RCC 7860 (cell line): ENCODE measurements around the gene SNRPD3.
A peak's percentile ranks its signal among the peaks of the same experiment; 100 is the strongest.
"Not testable (repeated sequence)": the region's sequence is repeated elsewhere in the genome, so short reads cannot be mapped to it uniquely, and the experiment has no call there.

Source experiments
- DNase-seq: peaks from one replicate; pipeline ENCODE4 v3.0.0-alpha.2; 2015; ENCODE audit warnings: low spot score
- FAIRE-seq: peaks from 2 replicates; lab custom pipeline; 2012; peaks lifted over from hg19 to GRCh38; lab: Jason Lieb, UNC

The SNRPD3 gene

DNA sequence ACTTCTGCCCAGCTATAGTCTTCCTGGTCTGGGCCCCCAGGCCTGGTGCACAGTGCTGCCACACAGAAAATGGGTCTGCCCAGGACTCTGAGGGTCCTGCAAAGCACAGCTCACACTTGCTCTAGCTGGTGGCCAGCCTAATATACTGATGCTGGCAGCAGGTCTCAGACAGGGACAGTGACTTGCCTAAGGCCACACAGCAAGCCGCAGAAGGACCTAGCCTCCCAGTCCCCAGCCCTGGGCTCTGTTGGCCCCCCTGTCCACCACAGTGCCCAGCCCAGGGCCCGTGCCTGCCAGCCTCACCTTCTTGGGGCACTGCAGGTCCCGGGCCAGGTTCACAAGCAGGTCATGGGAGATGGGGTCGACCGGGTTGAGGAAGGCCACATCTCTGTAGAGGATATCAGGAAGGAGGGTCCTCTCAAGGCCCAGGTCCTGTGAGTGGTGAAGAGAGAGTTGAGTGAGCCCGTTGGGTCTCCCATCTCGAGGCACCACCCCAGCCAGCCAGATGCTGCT, 33.8 kb downstream of the SNRPD3 start:
- FAIRE-seq (no peak), DNase-seq (no peak)

DNA sequence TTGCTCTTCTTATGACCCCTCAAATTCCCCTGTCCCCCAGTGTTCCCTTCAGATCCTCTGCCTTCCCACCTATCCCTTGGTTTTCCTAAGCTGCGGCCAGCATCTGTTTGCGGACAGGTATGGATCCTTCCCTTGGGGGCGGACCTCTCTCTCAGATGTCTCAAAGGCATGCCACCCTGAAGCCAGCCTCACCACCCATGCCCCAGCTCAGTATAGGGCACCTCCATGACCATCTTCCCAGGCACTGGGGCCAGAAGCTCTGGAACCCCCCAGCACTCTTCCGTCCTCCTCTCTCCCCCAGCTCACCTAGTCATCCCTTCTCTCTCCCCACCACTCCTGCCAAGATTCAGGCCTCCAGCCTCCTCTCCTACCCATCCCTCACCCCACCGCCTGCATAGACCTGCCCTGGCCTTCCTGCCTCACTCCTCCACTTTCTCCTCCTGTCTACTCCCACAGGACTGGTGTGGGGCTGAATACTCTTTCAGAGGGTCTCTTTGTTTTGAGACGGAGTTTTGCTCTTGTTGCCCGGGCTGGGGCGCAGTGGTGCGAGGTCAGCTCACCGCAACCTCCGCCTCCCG, 34.9 kb downstream of the SNRPD3 start:
- DNase-seq (no peak), FAIRE-seq (no peak)

DNA sequence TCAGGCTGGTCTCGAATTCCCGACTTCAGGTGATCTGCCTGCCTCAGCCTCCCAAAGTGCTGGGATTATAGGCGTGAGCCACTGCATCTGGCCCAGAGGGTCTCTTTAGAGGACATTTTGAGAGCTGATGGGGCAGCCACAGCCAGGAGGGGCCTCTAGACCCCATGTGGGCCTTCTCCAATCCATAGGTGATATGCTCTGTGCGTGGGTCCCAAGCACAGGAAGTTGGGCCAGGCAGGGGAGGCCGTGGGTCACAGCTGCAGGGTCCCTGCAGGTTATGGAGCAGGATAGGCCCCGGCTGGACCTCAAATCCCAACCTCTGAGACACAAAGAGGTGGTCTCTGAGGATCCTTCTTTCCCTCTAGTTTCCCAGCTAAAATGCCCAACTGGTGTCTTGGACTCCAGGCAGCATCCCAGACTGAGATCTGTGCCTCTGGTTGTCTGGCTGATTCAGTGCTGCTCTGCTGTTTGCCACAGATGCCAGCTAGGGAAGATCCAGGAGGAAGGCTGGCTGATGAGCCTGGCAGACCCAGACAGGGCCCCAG, 35.6 kb downstream of the SNRPD3 start:
- DNase-seq, result no peak
- no peak for FAIRE-seq

DNA sequence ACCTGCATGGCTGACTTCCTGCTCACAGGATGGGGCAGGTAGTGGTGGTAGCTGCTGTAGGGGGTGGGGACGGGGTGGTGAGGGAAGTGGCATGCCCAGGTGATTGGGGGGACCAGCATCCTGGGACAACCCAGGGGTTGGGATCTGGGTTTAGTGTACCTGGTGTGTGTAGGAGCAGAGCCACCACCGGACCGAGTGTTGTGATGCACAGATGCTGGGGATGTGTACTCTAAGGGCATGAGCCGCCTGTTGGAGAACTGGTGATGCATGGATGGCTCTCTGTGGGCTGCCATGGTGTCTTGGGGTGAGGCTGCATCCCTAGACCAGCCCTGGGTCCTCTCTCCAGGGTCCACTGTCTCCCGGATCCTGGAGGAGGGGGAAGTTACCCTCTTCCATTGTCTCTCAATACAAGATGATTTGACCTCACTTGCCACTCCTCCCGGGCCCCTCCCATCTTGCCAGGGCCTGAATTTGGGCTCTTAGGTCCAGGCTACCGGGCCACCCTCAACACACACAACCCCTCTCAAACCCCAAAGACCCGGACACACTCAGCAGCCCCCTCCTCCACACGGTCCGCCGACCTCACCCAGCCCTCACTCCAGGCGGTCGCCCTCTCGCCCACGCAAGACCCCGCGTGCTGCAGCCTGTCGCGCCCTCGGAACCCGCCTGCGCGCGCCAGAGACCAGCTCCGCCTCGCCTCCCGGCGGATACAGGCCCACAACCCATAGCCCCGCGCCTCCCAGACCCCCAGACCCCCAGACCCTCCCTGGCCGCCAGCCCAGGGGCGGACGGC, 36.5 kb downstream of the SNRPD3 start:
- FAIRE-seq (no peak), DNase-seq (no peak)

DNA sequence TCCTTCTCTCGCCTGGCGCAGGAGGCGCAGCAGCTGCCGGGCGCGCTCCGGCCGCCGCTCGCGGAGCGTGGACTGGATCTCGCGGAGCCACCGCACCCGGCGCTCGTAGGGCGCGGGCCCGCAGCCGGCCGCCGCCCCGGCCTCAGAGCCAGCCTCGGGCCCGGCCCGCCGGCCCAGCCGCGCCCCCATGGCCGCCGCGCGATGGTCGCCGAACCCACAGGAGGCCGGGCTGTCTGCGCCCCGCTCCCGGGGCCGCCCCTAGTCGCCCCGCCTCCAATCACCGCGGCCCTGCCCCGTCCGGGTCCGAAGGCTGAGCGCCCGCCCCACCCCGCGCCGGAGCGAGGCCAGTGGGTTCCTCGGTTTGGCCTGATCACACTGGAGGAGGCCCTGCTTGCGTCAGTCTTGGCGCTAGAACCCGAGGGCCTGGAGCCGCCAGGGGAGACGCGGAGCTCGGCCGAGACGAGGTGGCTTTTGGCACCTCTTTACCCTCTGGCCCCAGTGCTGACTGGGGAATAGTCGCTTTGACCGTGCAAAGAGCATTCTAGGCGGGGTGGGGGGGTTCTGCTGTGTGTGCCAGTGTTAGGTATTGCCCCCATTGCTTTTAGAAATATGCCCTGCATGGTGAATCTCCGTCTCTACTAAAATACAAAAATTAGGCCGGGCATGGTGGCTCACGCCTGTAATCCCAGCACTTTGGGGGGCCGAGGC, 37.2 kb downstream of the SNRPD3 start, which contains the start of gene LRRC75B:
Gene LRRC75B (minus strand): TSS at position 223 of the 708 bp plus-strand sequence. CDS start 34 bp downstream, at position 189.
- FAIRE-seq, result no peak

DNA sequence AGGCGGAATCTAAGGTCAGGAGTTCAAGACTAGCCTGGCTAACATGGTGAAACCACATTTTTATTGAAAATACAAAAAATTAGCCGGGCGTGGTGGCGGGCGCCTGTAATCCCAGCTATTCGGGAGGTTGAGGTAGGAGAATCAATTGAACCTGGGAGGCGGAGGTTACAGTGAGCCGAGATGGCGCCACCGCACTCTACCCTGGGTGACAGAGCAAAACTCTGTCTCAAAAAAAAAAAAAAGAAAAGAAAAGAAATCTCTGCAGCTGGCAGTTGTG, 37.7 kb downstream of the SNRPD3 start:
- not testable (repeated sequence) for FAIRE-seq, DNase-seq

More for the DNA sequence above, 37.2 kb downstream of the SNRPD3 start, which contains the start of gene LRRC75B:
- DNase-seq, result peak; percentile 59

DNA sequence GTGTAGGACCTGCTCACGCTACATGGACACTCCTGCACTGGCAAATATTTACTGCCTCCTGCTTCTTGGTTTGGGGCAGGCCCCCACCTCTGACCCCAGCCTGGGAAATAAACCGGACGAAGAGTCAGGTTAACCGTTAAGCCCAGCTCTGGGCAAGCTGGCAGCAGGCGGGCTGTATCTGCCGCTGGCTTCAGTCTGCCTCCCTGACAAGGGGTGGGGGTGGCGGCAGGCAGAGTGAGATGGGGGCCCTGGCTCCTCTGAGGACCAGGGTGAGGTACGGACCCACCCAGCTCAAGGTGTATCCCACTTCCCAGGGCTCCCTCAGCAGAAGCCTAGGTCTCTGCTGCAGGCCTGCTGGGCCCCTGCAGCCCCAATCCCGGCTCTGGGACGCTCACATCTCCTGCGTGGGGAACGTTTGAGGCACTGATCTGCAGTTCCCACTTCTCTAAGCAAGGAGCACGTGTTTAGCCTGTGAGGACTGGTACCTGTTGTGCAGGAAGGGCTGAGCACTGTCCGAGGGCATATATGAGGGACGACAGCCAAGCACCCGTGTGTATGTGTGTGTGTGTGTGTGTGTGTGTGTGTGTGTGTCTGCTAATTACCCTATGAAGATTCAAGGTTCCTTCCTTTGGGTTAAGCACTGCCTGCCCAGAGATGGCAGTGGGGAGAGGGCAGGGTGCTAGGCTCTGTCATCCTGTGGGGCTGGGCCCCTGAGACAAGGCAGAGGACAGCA, 38.2 kb downstream of the SNRPD3 start:
- DNase-seq (peak; percentile 37), FAIRE-seq (peak; percentile 51)

DNA sequence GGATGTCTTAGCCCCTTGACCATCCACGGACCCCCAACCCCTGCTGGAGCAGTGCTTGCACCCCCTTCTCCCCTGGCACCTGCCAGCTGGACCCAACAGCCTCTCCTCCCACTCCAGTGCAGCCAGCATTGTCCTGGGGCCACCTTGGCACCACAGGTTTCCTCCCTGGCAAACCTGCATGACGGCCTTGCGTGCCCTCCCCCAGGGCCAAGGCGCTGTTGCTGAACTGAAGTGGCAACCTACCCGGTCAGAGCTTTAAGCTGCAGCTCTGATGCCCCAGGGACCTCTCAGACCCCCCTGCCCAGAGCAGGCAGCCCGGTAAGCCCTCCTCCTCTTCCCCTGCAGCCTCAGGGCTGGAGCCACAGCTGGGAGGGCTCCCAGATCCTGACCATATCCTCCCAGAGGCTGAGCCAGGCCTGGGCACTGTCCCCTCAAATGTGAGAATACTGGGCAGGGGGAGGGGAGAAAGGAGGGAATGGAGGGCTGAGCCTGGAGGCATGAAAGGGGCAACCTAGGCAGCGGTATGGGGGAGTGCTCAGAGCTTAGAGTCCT, 38.8 kb downstream of the SNRPD3 start:
- DNase-seq (no peak), FAIRE-seq (no peak)

DNA sequence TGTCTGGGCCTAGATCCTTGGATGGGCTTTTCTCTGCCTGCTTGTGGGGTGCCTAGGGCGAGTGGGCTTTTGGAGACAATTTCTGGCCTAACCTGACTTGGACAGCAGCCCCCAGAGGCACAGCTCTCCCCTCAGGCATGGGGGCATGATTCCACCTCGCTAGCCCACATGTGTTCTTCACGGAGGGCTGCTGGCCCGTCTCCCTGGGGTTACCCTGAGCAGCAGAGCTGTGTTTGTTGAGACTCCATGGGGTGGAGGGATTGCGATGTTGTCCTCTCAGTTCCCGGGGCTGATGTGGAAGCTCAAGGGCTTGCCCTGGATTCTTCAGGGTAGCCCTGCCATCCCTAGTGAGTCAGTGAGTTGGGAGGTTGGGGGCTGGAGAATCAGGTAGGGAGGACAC, 39.4 kb downstream of the SNRPD3 start:
- FAIRE-seq, result no peak

DNA sequence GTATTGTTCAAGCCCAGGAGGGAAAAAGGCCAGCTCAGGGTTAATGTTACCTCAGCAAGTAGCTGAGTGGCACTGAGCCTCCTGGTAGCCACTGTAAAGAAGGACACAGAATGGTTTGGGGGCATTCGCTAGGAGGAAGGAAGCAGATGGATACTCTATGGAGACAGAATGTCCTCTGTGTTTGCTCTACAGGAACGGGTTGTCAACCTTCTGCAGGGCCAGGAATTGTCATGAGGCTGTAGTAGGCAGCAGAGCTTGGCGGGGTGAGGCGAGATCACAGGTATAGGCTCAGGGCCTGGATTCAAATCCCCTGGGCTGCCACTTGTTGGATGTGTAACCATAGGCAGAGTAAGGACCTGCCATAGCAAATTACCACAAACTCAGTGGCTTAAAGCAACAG, 40.1 kb downstream of the SNRPD3 start:
- DNase-seq (no peak), FAIRE-seq (no peak)

More for the DNA sequence above, 39.4 kb downstream of the SNRPD3 start:
- DNase-seq, result no peak

DNA sequence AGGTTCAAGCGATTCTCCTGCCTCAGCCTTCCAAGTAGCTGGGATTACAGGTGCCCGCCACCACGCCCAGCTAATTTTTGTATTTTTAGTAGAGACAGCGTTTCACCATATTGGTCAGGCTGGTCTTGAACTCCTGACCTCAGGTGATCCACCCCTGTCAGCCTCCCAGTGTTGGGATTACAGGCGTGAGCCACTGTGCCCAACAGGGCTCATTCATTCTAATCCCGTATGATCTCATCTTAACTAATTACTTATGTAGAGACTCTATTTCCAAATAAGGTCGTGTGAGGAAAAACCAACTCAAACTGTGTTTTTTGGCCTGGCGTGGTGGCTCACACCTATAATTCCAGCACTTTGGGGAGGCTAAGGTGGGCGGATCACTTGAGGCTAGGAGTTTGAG, 41.3 kb downstream of the SNRPD3 start:
- DNase-seq, FAIRE-seq: not testable (repeated sequence)

DNA sequence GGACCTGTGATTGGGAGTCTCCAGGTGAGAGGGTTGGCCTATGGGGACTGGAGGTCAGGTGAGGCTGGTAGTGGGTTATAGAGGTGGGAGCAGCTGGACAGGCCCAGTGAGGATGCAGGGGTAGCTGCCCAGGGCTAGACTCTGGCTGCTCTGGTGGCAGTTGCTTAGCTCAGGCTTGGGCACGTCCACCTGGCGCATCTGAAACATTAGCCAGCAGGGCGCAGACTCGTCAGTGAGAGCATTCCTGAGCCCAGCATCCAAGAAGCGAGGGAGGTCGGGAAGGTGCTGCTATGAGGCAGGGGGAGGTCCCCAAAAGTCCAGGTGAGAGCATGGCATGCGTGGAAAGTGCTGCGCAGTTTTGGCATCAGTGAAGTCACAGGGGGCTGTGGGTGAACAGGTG, 43.7 kb downstream of the SNRPD3 start:
- FAIRE-seq (no peak), DNase-seq (no peak)

DNA sequence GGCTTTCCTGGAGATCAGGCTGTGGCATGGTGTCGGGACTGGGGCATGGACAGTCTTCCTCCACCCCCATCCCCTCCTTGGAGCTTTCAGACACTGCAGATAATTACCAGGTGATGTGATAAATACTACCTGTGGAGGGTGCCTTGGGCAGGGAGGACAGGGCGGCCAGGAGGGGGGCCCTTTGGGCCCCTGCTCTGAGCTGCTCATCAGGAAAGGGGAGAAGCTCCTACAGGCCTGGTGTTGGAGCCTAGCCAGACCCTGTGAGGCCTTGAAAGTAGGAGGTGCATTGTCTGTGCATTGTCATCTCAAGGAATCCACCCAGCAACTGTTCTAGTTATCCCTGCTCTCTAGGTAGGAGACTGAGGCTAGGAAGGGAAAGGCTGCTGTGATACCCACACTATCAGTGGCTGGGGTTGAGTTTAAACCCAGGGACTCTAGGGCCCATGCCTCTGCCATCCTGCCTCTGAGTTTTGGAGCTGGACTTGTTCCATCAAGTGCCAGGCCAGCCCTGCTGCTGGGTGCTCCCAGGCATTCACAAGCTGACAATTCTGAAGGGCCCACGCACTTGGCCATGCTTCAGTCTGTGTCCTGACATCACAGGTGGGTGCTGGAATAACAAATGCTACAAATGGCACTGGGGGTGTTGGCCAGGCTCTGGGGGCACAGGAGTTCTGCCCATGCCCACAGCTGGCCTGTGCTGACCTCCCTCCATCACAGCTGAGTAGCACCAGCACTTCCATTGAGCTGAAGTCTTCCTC, 44.3 kb downstream of the SNRPD3 start:
- not testable (repeated sequence) for DNase-seq, FAIRE-seq

DNA sequence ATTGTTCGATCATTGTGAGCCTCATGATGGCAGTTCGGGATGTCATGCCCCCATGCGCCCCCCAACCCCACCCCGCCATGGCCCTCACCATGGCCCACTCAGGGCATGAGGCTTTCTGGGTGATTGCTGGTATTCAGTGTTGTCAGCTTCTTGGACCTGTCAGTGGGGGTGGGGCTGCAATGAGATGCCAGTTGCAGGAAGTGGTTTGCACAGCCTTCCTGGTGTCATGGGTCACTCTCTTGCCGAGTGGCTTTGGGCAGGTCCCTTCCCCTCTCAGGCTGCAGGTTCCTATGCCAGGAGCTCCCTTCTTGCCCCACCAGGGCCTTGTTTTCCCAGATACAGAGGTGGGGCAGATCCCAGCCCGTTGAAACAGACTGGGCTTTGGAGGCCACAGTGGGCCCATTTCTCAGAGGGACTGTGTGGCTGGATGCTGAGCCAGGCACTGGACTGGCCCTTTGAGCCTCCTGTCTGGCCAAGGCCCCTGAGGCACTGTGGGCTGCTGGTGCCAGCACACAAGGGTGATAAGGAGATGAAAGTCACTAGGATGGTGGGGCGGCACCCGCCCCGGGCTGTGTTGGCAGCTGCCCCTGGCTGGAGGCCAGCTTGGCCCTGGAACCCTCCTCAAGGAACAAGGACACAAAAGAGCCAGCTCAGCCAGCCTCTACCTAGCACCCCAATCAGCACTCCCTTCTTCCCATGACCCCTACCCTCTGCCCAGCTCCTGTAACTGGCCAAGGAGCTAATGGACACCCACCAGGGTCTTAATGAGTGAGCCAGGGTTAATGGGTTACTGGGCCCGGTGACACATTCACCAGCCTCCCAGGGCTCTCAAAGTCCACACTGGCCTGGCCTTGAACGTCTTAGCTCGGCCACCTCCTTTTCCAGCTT, 45.7 kb downstream of the SNRPD3 start:
- peak; percentile 93 for FAIRE-seq
- DNase-seq, result peak; percentile 71

DNA sequence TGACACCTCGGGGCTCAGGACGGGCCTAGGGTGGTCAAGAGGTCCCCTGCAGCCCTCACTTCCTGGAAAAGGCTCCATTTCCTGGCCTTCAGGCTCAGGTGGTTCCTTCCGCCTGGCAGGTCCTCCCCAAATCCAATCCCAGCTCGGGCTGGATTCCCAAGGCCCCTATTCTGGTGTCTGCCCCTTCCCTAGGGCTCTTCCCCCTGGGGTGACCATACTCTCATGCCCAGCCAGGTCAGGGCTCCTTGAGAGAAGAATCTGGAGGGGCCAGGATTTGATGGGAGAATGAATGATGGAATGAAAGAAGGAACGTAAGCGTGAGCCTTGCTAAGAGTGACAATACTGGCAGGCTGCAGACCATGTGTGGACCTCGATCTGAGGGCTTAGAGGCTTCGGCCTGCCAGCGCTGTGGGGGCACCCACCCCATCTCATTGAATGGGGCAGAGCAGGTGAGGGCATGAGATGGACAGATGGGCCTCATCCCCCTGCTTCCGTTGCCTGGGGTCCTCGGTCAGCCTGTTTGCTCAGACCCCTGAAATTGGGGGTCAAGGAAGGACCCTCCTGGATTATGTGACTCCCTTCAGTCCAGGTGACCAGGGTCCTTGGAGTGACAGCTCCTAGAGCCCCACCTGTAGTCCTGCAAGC, 46.4 kb downstream of the SNRPD3 start:
- not testable (repeated sequence) for DNase-seq, FAIRE-seq

DNA sequence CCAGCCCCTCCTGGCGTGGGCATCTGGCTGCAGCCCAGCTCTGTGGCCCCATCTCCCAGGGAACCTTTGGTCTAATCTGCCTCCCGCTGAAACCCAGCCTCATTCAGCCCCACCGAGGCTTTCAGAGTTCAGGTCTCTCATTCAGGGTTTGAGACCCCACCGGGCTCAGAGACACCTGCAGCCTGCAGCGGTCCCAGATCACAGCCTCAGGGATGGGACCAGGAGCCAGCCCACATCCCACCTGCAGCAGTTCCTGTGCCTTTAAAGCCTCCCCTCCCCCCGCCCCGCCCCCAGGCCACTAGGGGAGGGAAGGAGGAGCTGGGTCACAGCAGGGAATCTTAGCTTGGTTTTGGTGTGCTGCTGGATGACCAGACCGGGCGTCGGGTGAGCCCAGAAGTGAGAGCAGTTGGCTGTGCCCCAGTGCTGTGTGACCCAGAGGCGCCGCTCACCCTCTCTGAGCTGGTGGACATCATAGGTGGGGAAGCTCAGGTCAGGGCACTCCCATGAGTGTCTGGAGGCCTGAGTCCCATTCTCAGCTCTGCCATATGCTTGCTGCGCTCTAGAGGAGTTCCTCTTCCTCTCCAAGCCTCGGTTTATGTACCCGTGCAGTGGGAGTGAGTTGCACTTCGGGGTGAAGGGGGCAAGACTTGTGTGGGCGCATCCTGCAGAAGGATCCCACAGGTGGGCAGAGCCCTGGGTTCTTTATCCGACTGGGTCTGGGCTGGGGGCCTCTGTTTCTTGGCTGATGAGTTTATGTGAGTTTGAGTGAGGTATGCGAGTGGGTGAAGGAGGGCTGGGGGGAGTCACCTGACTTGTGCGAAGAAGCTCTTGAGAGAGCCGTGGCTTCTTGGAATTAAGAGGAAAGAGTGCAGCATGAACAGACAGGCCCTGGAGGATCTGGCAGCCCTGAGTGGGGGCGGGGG, 47.3 kb downstream of the SNRPD3 start, which contains the start of gene GGT1:
Gene GGT1 (plus strand): TSS at position 347 of the 923 bp plus-strand sequence. CDS start 7,889 bp downstream, outside the sequence.
- FAIRE-seq, result not testable (repeated sequence)
- DNase-seq, result peak; percentile 71
